GM23338 (cell line): ENCODE results near the gene C3orf22. TPM values are rescaled to one million over a fixed set of nuclear protein-coding genes. Genes with fewer than 3 reads are reported as not detected.

Experiments used
- CTCF ChIP-seq, 2 experiments: fragments of 200-600 bp in 1 of 2; sonication (generic) in 1 of 2; conservative IDR thresholded peaks; 2 replicates each; pipeline versions ENCODE4 v1.5.1 to v1.6.1; 2016 to 2017; ENCODE audit warnings: antibody characterized with exemption in 2 of 2, low read depth in 2 of 2, mild to moderate bottlenecking in 2 of 2, moderate library complexity in 1 of 2
- ETS1 ChIP-seq: IDR thresholded peaks from 2 replicates; pipeline ENCODE4 v1.6.1; 2016; ENCODE audit warnings: antibody characterized with exemption
- EZH2 ChIP-seq: fragments of 200-600 bp; sonication (generic); IDR thresholded peaks from one replicate; pipeline ENCODE4 v1.8.0; 2017; ENCODE audit warnings: antibody characterized with exemption, mild to moderate bottlenecking, low read depth; ENCODE audit not compliant: unreplicated experiment
- POLR2AphosphoS5 ChIP-seq: IDR thresholded peaks from 2 replicates; pipeline ENCODE4 v1.6.1; 2016; ENCODE audit warnings: antibody characterized with exemption, low read depth
- REST ChIP-seq: IDR thresholded peaks from one replicate; pipeline ENCODE4 v1.6.1; 2018; ENCODE audit warnings: antibody characterized with exemption; ENCODE audit not compliant: unreplicated experiment
- STAT1 ChIP-seq: IDR thresholded peaks from one replicate; pipeline ENCODE4 v1.6.1; 2016; ENCODE audit warnings: antibody characterized with exemption; ENCODE audit not compliant: unreplicated experiment
- ZNF331 ChIP-seq: fragments of 250-450 bp; sonication (Bioruptor Pico); IDR thresholded peaks from 2 replicates; pipeline ENCODE4 v1.5.0; 2020; ENCODE audit warnings: low read depth, mild to moderate bottlenecking, moderate library complexity
- polyA plus RNA-seq: library from polyadenylated mRNA; unstranded; fragments of >200 nt; fragmentation: Nextera tagmentation; extraction: Ambion mirVana; gene quantifications from 2 replicates; pipeline ENCODE4 v1.2.1, GENCODE V29; 2016
- small RNA-seq: library from RNA; depleted of rRNA; stranded (forward); fragments of <200 nt; gene quantifications from one replicate; pipeline ENCODE3, GENCODE V24; 2014; ENCODE audit warnings: low replicate concordance
- total RNA-seq: library from RNA; depleted of rRNA; stranded (reverse); fragments of >200 nt; shearing (Covaris generic); gene quantifications from 2 replicates; pipeline ENCODE4 v1.2.3, GENCODE V29; 2014; rRNA removed

The C3orf22 gene
- total and polyA plus RNA-seq, 2 experiments from 2014 or later: not detected

- TF ChIP-seq ETS1: no peak
- TF ChIP-seq EZH2: no peak
- TF ChIP-seq CTCF (conservative IDR thresholded peaks at IDR 0.05; ENCODE audit: low read depth in 2 of 2): no peak
- TF ChIP-seq STAT1: no peak
- TF ChIP-seq POLR2AphosphoS5: no peak
- TF ChIP-seq REST: no peak
- TF ChIP-seq ZNF331 (CRISPR knock-in tag): no peak
Measured at GRCh38 chr3:126500016-126500415, 58.7 kb downstream of the C3orf22 start (continued).

Small RNAs within 50 kb of the gene (small RNA-seq; reads per million reads assigned to genes)
- gene RNA5SP138: not detected

Other genes with a start within 250 kb of the C3orf22 start
- 14.0 and 19.8 TPM in 2 replicates for gene KLF15, start 201.5 kb downstream of the C3orf22 start, total RNA-seq
- 3.3 and 3.5 TPM in 2 replicates for gene KLF15, start 201.5 kb downstream of the C3orf22 start, polyA plus RNA-seq
- 0.07 TPM in 1 of 2 replicates, not detected in the other for gene CFAP100, start 164.0 kb downstream of the C3orf22 start, total RNA-seq
- not detected in 2 replicates for gene CFAP100, start 164.0 kb downstream of the C3orf22 start, polyA plus RNA-seq
- 43.5 and 45.1 TPM in 2 replicates for gene ZXDC, start 83.0 kb downstream of the C3orf22 start, total RNA-seq
- 5.7 and 6.5 TPM in 2 replicates for gene ZXDC, start 83.0 kb downstream of the C3orf22 start, polyA plus RNA-seq
- not detected in 2 replicates for gene UROC1, start 41.2 kb downstream of the C3orf22 start, total RNA-seq
- gene UROC1, start 41.2 kb downstream of the C3orf22 start, polyA plus RNA-seq: not detected in 2 replicates
- 8.4 TPM in 2 replicates for gene CHST13, start 34.8 kb downstream of the C3orf22 start, total RNA-seq
- 3.7 and 4.0 TPM in 2 replicates for gene CHST13, start 34.8 kb downstream of the C3orf22 start, polyA plus RNA-seq
- gene TXNRD3, start 96.2 kb upstream of the C3orf22 start, total RNA-seq: 4.0 and 4.1 TPM in 2 replicates
- 1.8 and 3.0 TPM in 2 replicates for gene TXNRD3, start 96.2 kb upstream of the C3orf22 start, polyA plus RNA-seq
- gene CHCHD6, start 145.3 kb upstream of the C3orf22 start, total RNA-seq: 27.1 and 28.8 TPM in 2 replicates
- 42.9 and 43.0 TPM in 2 replicates for gene CHCHD6, start 145.3 kb upstream of the C3orf22 start, polyA plus RNA-seq